Measurements from ENCODE around the gene HMBS.

Gene HMBS

DNA sequence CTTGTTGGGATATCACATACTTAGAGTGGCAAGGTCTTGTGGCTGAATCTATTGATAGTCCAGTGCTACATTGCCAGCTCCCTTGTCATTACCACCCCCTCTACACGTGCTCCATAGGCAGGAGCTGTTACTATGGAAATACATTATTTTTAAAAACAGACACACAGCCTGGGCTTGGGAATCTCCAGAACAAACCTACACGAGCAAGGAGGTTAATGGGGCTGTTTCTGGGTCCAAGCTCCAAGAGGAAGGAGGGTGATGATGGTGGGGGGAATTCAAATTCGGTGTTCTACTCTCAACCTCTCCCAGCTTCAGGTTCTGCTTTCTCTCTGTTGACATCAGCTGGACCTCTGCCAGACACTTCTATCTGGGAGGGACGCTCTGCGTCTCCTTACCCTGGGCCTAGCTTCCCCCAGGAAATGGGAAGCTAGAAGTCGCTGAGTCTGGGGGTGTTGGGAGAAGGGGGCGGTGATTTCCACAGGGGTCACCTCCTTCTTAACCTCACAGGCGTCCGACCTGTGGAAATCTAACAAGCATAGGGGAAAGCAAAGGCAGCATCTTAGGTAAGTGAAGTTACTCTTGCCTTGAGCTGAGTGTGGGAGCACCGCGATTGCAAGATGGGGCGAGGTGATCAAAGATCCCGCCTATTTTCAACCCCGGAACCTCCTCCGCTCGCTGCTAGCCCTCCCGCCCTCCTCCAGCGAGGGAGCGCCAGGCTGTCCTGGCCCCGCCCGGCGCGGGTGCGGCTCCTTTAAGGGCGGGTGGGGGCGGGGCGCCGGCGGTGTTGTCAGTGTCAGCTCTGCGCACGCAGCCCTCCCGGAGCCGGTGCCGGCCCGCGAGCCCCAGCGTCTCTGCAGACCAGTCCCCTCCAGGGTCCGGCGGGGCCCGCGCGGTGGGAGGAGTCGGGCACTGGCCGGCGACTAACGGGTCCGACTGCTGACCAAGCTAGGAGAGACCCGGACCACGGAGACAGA is 22.2 kb downstream of the HMBS start, which contains the start of gene C2CD2L:
TSS of gene C2CD2L (plus strand) at position 781 of the 974 bp plus-strand sequence. CDS start 398 bp downstream, outside the sequence.
- TF ChIP-seq CTCF (IDR thresholded peaks at IDR 0.05; ENCODE audit: low read depth, low read length), result no peak
- H3K4me3 ChIP-seq (ENCODE audit: low read depth, low read length), result peak within 1 kb of the TSS; percentile 76

GRCh38 chr11:119107538-119108145 is 23.0 kb downstream of the HMBS start:
- no peak for TF ChIP-seq CTCF (IDR thresholded peaks at IDR 0.05; ENCODE audit: low read depth, low read length)
- peak overlapping the region; percentile 76 for H3K4me3 ChIP-seq (ENCODE audit: low read depth, low read length)

DNA sequence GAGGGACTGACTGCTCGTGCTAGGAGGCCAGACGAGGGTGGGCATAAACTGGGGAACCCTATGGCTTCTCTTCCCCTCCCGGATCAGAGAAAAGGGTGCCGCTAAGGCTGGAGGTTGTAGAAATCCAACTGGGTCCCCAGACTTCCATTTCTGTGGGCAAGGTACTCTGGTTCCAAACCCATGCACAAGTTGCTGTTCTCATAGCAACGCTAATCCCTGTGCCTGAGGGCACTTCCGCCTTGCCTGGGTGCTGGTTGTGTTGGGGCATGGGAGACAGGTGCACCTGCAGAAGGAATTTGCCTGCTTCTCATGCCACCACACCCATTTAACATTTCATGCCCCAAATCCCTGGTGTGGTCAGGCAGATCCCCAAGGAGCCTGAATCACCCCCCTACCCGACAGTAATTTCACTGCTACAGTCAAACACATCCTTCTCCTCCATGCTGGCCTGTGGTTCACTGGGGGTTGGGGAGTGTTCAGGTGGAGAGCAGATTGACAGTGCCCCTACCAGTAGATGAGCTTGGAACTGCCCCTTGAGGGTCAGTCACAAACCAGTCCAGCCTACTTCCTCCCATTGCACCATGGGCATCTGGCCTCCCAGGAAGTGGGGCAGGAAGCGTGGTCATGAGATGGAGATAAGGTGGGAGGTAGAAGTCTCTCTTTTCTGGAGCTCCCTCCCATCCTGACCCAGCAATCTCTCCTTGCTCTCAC is 23.6 kb downstream of the HMBS start:
- peak overlapping the region; percentile 76 for H3K4me3 ChIP-seq (ENCODE audit: low read depth, low read length)
- no peak for TF ChIP-seq CTCF (IDR thresholded peaks at IDR 0.05; ENCODE audit: low read depth, low read length)

- H3K4me3 ChIP-seq (ENCODE audit: low read depth, low read length), result peak overlapping the region; percentile 76
- no peak for TF ChIP-seq CTCF (IDR thresholded peaks at IDR 0.05; ENCODE audit: low read depth, low read length)
Measured at GRCh38 chr11:119108857-119109221, 24.2 kb downstream of the HMBS start.

- TF ChIP-seq CTCF (IDR thresholded peaks at IDR 0.05; ENCODE audit: low read depth, low read length), result no peak
Measured at GRCh38 chr11:119109843-119110242, 25.2 kb downstream of the HMBS start.

GRCh38 chr11:119110439-119110838 is 25.8 kb downstream of the HMBS start:
- TF ChIP-seq CTCF (IDR thresholded peaks at IDR 0.05; ENCODE audit: low read depth, low read length), result no peak
- H3K4me3 ChIP-seq (ENCODE audit: low read depth, low read length), result no peak overlapping the region

More at GRCh38 chr11:119109843-119110242, 25.2 kb downstream of the HMBS start:
- no peak overlapping the region for H3K4me3 ChIP-seq (ENCODE audit: low read depth, low read length)

Data from WI38 (cell line).